Fibroblast of lung (primary cell): ENCODE data around the gene U2AF2.

Experiments
- EZH2 ChIP-seq: IDR thresholded peaks from 2 replicates; pipeline ENCODE4 v1.5.1; 2012; ENCODE audit warnings: low read length, control low read depth, mild to moderate bottlenecking; ENCODE audit errors: missing control alignments
- TF ChIP-seq, protein P1 (sequence below), 2 donors: IDR thresholded peaks in 1 of 2; conservative IDR thresholded peaks in 1 of 2; 1 replicate in 1 of 2; 2 replicates in 1 of 2; pipeline ENCODE4 v1.5.1; 2011 to 2012; ENCODE audit warnings: low read length in 2 of 2, control low read depth in 1 of 2, inconsistent platforms in 1 of 2, low read depth in 1 of 2, mild to moderate bottlenecking in 1 of 2

GRCh38 chr19:55720214-55720746, 65.4 kb downstream of the U2AF2 start:
- TF ChIP-seq, protein P1, sequence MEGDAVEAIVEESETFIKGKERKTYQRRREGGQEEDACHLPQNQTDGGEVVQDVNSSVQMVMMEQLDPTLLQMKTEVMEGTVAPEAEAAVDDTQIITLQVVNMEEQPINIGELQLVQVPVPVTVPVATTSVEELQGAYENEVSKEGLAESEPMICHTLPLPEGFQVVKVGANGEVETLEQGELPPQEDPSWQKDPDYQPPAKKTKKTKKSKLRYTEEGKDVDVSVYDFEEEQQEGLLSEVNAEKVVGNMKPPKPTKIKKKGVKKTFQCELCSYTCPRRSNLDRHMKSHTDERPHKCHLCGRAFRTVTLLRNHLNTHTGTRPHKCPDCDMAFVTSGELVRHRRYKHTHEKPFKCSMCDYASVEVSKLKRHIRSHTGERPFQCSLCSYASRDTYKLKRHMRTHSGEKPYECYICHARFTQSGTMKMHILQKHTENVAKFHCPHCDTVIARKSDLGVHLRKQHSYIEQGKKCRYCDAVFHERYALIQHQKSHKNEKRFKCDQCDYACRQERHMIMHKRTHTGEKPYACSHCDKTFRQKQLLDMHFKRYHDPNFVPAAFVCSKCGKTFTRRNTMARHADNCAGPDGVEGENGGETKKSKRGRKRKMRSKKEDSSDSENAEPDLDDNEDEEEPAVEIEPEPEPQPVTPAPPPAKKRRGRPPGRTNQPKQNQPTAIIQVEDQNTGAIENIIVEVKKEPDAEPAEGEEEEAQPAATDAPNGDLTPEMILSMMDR (conservative IDR thresholded peaks at IDR 0.05 in 1 of 2, IDR thresholded peaks at IDR 0.05 in 1 of 2; ENCODE audit: low read depth in 1 of 2, low read length in 2 of 2) = no peak
- TF ChIP-seq EZH2 = no peak
